CD4-positive, alpha-beta T cell treated with Interleukin-1 beta for 1 hour (primary cell): Measurements from ENCODE around the gene ALDH1L1.

Experiments
- DNase-seq, 2 donors: peaks; one replicate each; pipeline ENCODE4 v3.0.0-alpha.2; 2020 to 2022

The ALDH1L1 gene

GRCh38 chr3:126132751-126133511, 47.5 kb downstream of the ALDH1L1 start:
- no peak for DNase-seq

GRCh38 chr3:126131881-126132750, 48.3 kb downstream of the ALDH1L1 start:
- no peak for DNase-seq

- no peak for DNase-seq
Observed at GRCh38 chr3:126130981-126131745, 49.2 kb downstream of the ALDH1L1 start.

GRCh38 chr3:126130081-126130855, 50.1 kb downstream of the ALDH1L1 start:
- no peak for DNase-seq

- no peak for DNase-seq
Observed at GRCh38 chr3:126129398-126129891, 50.9 kb downstream of the ALDH1L1 start.

GRCh38 chr3:126128504-126129397, 51.6 kb downstream of the ALDH1L1 start:
- DNase-seq: no peak

- DNase-seq: no peak
Observed at GRCh38 chr3:126127904-126128303, 52.5 kb downstream of the ALDH1L1 start.

GRCh38 chr3:126127452-126127851, 52.9 kb downstream of the ALDH1L1 start:
- no peak for DNase-seq

- DNase-seq: no peak
Observed at GRCh38 chr3:126126811-126127431, 53.5 kb downstream of the ALDH1L1 start.

GRCh38 chr3:126126286-126126685, 54.1 kb downstream of the ALDH1L1 start:
- DNase-seq: no peak

GRCh38 chr3:126125781-126126251, 54.6 kb downstream of the ALDH1L1 start:
- DNase-seq: no peak

- DNase-seq: no peak
Observed at GRCh38 chr3:126125341-126125740, 55.0 kb downstream of the ALDH1L1 start.

GRCh38 chr3:126124896-126125295, 55.5 kb downstream of the ALDH1L1 start:
- no peak for DNase-seq

GRCh38 chr3:126124148-126124868, 56.1 kb downstream of the ALDH1L1 start:
- DNase-seq: no peak

- no peak for DNase-seq
Observed at GRCh38 chr3:126121632-126122031, 58.8 kb downstream of the ALDH1L1 start.

- no peak for DNase-seq
Observed at GRCh38 chr3:126121074-126121473, 59.3 kb downstream of the ALDH1L1 start.

- no peak for DNase-seq
Observed at GRCh38 chr3:126119976-126120375, 60.4 kb downstream of the ALDH1L1 start.

- no peak for DNase-seq
Observed at GRCh38 chr3:126119008-126119675, 61.2 kb downstream of the ALDH1L1 start.

- no peak for DNase-seq
Observed at GRCh38 chr3:126118591-126118990, 61.8 kb downstream of the ALDH1L1 start.
